SH-SY5Y (cell line): Measurements from ENCODE around the gene SLFN12.

Source experiments
- GATA2 ChIP-seq: IDR thresholded peaks from 2 replicates; pipeline ENCODE4 v1.6.1; 2011; ENCODE audit warnings: mild to moderate bottlenecking, low read depth, low read length
- GATA3 ChIP-seq: IDR thresholded peaks from 2 replicates; pipeline ENCODE4 v1.6.1; 2011; ENCODE audit warnings: low read depth, mild to moderate bottlenecking, low read length, moderate library complexity

- TF ChIP-seq GATA2 = no peak
- TF ChIP-seq GATA3 = no peak
Observed at GRCh38 chr17:35374766-35375344, 57.4 kb downstream of the SLFN12 start.
